CD14-positive monocyte (primary cell): Measurements from ENCODE around the gene AAMP. TPM values are rescaled to one million over a fixed set of nuclear protein-coding genes. Genes with fewer than 3 reads are reported as not detected.

Experiments used
- DNase-seq, 3 donors: peaks; one replicate each; pipeline ENCODE4 v3.0.0-alpha.2; 2011 to 2022
- H2AFZ ChIP-seq: 2 replicates; pipeline ENCODE4 v1.6.0; 2012; ENCODE audit warnings: mild to moderate bottlenecking, low read depth, low read length, inconsistent platforms; ENCODE audit not compliant: insufficient read depth, poor library complexity, severe bottlenecking
- H3K27ac ChIP-seq, 2 donors: 1 replicate in 1 of 2; 2 replicates in 1 of 2; pipeline ENCODE4 v1.5.1; 2012 to 2013; ENCODE audit warnings: low read length in 2 of 2, control low read depth in 1 of 2, inconsistent platforms in 1 of 2, low read depth in 1 of 2, mild to moderate bottlenecking in 1 of 2
- H3K27me3 ChIP-seq, 2 donors: one replicate each; pipeline versions ENCODE4 v1.6.0 to v1.6.1; 2011 to 2013; ENCODE audit warnings: low read length in 2 of 2; ENCODE audit not compliant: control insufficient read depth in 2 of 2, insufficient read depth in 2 of 2
- H3K36me3 ChIP-seq, 2 donors: replicated peaks in 1 of 2; 1 replicate in 1 of 2; 2 replicates in 1 of 2; pipeline versions ENCODE4 v1.5.1 to v1.6.1; 2012 to 2013; ENCODE audit warnings: low read length in 2 of 2, control low read depth in 1 of 2, inconsistent platforms in 1 of 2, mild to moderate bottlenecking in 1 of 2; ENCODE audit not compliant: insufficient read depth in 2 of 2, control insufficient read depth in 1 of 2
- H3K4me1 ChIP-seq, 2 donors: 1 replicate in 1 of 2; 2 replicates in 1 of 2; pipeline versions ENCODE4 v1.5.1 to v1.6.1; 2012 to 2013; ENCODE audit warnings: low read length in 2 of 2, control low read depth in 1 of 2, inconsistent platforms in 1 of 2, mild to moderate bottlenecking in 1 of 2, moderate library complexity in 1 of 2; ENCODE audit not compliant: insufficient read depth in 2 of 2, control insufficient read depth in 1 of 2
- H3K4me2 ChIP-seq: replicated peaks from 2 replicates; pipeline ENCODE3; 2012; ENCODE audit warnings: low read length, moderate library complexity, mild to moderate bottlenecking; ENCODE audit not compliant: poor library complexity, severe bottlenecking; ENCODE audit errors: extremely low read depth
- H3K4me3 ChIP-seq, 3 experiments: fragments of 200-600 bp in 1 of 3; sonication (generic) in 1 of 3; replicated peaks in 1 of 3; 1 replicate in 2 of 3; 2 replicates in 1 of 3; pipeline ENCODE4 v1.5.1; 2011 to 2013; ENCODE audit warnings: low read length in 3 of 3, mild to moderate bottlenecking in 3 of 3, control low read depth in 2 of 3, low read depth in 2 of 3, inconsistent platforms in 1 of 3, moderate library complexity in 1 of 3
- H3K79me2 ChIP-seq: 2 replicates; pipeline ENCODE4 v1.6.0; 2012; ENCODE audit warnings: mild to moderate bottlenecking, control low read depth, inconsistent platforms, low read length, moderate library complexity; ENCODE audit not compliant: insufficient read depth
- H3K9ac ChIP-seq: 2 replicates; pipeline ENCODE4 v1.6.0; 2017; ENCODE audit warnings: low read length, mild to moderate bottlenecking; ENCODE audit not compliant: insufficient read depth, poor library complexity, severe bottlenecking
- H3K9me3 ChIP-seq, 2 donors: replicated peaks in 1 of 2; 1 replicate in 1 of 2; 2 replicates in 1 of 2; pipeline versions ENCODE4 v1.5.1 to v1.6.1; 2012 to 2013; ENCODE audit warnings: low read length in 2 of 2, control low read depth in 1 of 2; ENCODE audit not compliant: control insufficient read depth in 1 of 2, insufficient read depth in 1 of 2
- H4K20me1 ChIP-seq: 2 replicates; pipeline ENCODE4 v1.6.0; 2012; ENCODE audit warnings: mild to moderate bottlenecking, low read length, control low read depth, moderate library complexity; ENCODE audit not compliant: insufficient read depth
- H3K27ac Mint-ChIP-seq, 7 donors: one replicate each; pipeline ENCODE4 v1.8.0; 2020; ENCODE audit warnings: mild to moderate bottlenecking in 7 of 7, mixed read lengths in 7 of 7, moderate library complexity in 6 of 7, inconsistent platforms in 2 of 7
- H3K27me3 Mint-ChIP-seq, 3 donors: one replicate each; pipeline ENCODE4 v1.8.0; 2021 to 2022; ENCODE audit warnings: low read depth in 3 of 3, mild to moderate bottlenecking in 3 of 3, mixed read lengths in 3 of 3, moderate library complexity in 3 of 3, inconsistent platforms in 1 of 3
- H3K36me3 Mint-ChIP-seq, 2 donors: one replicate each; pipeline ENCODE4 v1.8.0; 2020; ENCODE audit warnings: mixed read lengths in 2 of 2, inconsistent platforms in 1 of 2, mild to moderate bottlenecking in 1 of 2
- H3K4me1 Mint-ChIP-seq: one replicate; pipeline ENCODE4 v1.8.0; 2020; ENCODE audit warnings: mild to moderate bottlenecking, mixed read lengths
- H3K4me3 Mint-ChIP-seq, 2 donors: one replicate each; pipeline ENCODE4 v1.8.0; 2020; ENCODE audit warnings: mild to moderate bottlenecking in 2 of 2, mixed read lengths in 2 of 2, moderate library complexity in 1 of 2
- H3K9me3 Mint-ChIP-seq, 7 donors: one replicate each; pipeline ENCODE4 v1.8.0; 2020 to 2022; ENCODE audit warnings: mixed read lengths in 7 of 7, mild to moderate bottlenecking in 6 of 7, moderate library complexity in 6 of 7, inconsistent platforms in 2 of 7
- CTCF ChIP-seq: fragments of 200-600 bp; IDR thresholded peaks from one replicate; pipeline ENCODE4 v1.8.0; 2022; ENCODE audit warnings: antibody characterized with exemption, mild to moderate bottlenecking
- WGBS: methylation state at CpG from one replicate; pipeline ENCODE4 v1.1.5; 2013; ENCODE audit warnings: missing lambda C conversion rate; ENCODE audit not compliant: insufficient coverage; 5-methylcytosine and 5-hydroxymethylcytosine counted together
- intact Hi-C, 2 donors: fragments of 100-400 bp; cut with micrococcal nuclease; formaldehyde crosslinking; loops; one replicate each; pipeline versions ENCODE4 v1.15.0 to v1.15.1; 2023
- polyA plus RNA-seq, 3 donors: library from polyadenylated mRNA; depleted of rRNA in 1 of 3; unstranded in 2 of 3; stranded (reverse) in 1 of 3; fragments of 300-500 nt in 2 of 3; fragments of >200 nt in 1 of 3; fragmentation: Illumina TruSeq in 2 of 3; gene quantifications; 1 replicate in 2 of 3; 2 replicates in 1 of 3; pipeline ENCODE4 v1.2.3, GENCODE V29; 2012 to 2021

AAMP gene
- polyA plus RNA-seq, 3 donors, result 90.8 to 108 (median 98.7) TPM

DNA sequence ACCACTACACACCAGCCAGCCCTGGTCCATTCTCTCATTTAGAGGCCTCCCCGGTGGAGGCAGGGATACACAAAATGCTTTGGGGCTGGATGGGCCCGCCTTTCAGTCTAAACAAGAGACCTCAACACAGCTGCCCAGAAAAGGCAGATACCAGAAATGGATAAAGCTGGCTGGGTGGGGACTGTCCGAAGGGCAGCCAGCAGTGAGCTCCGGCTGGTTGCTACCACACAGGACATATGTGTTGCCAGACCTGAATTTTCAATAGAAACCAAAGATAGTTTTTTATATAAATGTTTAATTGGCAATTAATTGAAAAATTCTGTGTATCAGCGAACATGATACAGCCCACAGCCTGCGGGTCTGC is 7.7 kb downstream of the AAMP start:
- Mint-ChIP-seq H3K4me1 (peaks cover 87% of the 10 kb centered on the region), H3K4me3 (peak overlapping the region; percentile 84 to 93), H3K27me3 (no peaks in the 10 kb centered on the region), H3K9me3 (no peaks in the 10 kb centered on the region), H3K27ac (peak overlapping the region; percentile 86 to 96 (median 92)), H3K36me3 (peaks cover 33 to 54% of the 10 kb centered on the region in 2 donors)
- H3K9me3 ChIP-seq, result no peaks in the 10 kb centered on the region
- peaks cover 75 to 82% of the 10 kb centered on the region in 2 donors for H3K4me1 ChIP-seq
- peak overlapping the region; percentile 97 for H3K4me2 ChIP-seq
- H3K36me3 ChIP-seq, result peaks cover 44 to 49% of the 10 kb centered on the region in 2 donors
- H3K79me2 ChIP-seq, result peaks cover 80% of the 10 kb centered on the region
- H3K4me3 ChIP-seq, result peak overlapping the region in 2 of 3 experiments; percentile 45 to 85
- peak overlapping the region; percentile 70 for H3K9ac ChIP-seq
- no peaks in the 10 kb centered on the region for H3K27me3 ChIP-seq
- peaks cover 60% of the 10 kb centered on the region for H4K20me1 ChIP-seq
- no peak for TF ChIP-seq CTCF
- H2AFZ ChIP-seq, result no peak overlapping the region
- peak overlapping the region; percentile 87 to 93 for H3K27ac ChIP-seq
- 87% methylated on average over 3 of the region's 6 CpGs for WGBS
- DNase-seq, result no peak
- intact Hi-C loops, result loop anchor here in 1 of 2 donors (5.0 kb wide), 1 partner anchor 40 kb away; no protein-coding TSS in a partner anchor

- peak overlapping the region; percentile 97 for H3K4me2 ChIP-seq
- peaks cover 60% of the 10 kb centered on the region for H4K20me1 ChIP-seq
- Mint-ChIP-seq H3K4me3 (peak overlapping the region; percentile 84 to 93), H3K27ac (peak overlapping the region; percentile 88 to 96 (median 92)), H3K9me3 (no peaks in the 10 kb centered on the region), H3K4me1 (peaks cover 92% of the 10 kb centered on the region), H3K27me3 (no peaks in the 10 kb centered on the region), H3K36me3 (peaks cover 27 to 48% of the 10 kb centered on the region in 2 donors)
- H3K4me3 ChIP-seq, result peak overlapping the region; percentile 38 to 85 (median 45)
- H3K36me3 ChIP-seq, result peaks cover 38 to 43% of the 10 kb centered on the region in 2 donors
- intact Hi-C loops, result loop anchor here in 1 of 2 donors (5.0 kb wide), 1 partner anchor 39 kb away; no protein-coding TSS in a partner anchor
- H3K79me2 ChIP-seq, result peaks cover 75% of the 10 kb centered on the region
- no peaks in the 10 kb centered on the region for H3K9me3 ChIP-seq
- no peak for TF ChIP-seq CTCF
- peak overlapping the region; percentile 54 for H2AFZ ChIP-seq
- H3K9ac ChIP-seq, result peak overlapping the region; percentile 70
- no peaks in the 10 kb centered on the region for H3K27me3 ChIP-seq
- H3K27ac ChIP-seq, result peak overlapping the region; percentile 87 to 93
- H3K4me1 ChIP-seq, result peaks cover 81 to 88% of the 10 kb centered on the region in 2 donors
- DNase-seq, result peak in 2 of 3 donors; percentile 69 to 71
- WGBS, result 10% methylated on average over 2 of the region's 8 CpGs
These were observed 8.3 kb downstream of the AAMP start for GRCh38 chr2:218261423-218262236.
